Dermis blood vessel endothelial cell (primary cell): Measurements from ENCODE around the gene PCSK2. TPM values are rescaled to one million over a fixed set of nuclear protein-coding genes. Genes with fewer than 3 reads are reported as not detected.

Experiments used
- DNase-seq: peaks from one replicate; pipeline ENCODE4 v3.0.0; 2010
- total RNA-seq: library from RNA; depleted of rRNA; stranded (reverse); fragments of >200 nt; gene quantifications from 2 replicates; pipeline ENCODE4 v1.2.3, GENCODE V29; 2014

PCSK2 gene
- total RNA-seq, 1 donor from 2014 or later, result not detected

- DNase-seq, result no peak
These were observed 46.9 kb downstream of the PCSK2 start for GRCh38 chr20:17273717-17274116.

- no peak for DNase-seq
These were observed 49.3 kb downstream of the PCSK2 start for GRCh38 chr20:17276101-17276500.

- peak; percentile 15 for DNase-seq
These were observed 54.6 kb downstream of the PCSK2 start for GRCh38 chr20:17281478-17281877.

- DNase-seq, result no peak
These were observed 55.7 kb downstream of the PCSK2 start for GRCh38 chr20:17282501-17282900.

- DNase-seq, result no peak
These were observed 60.7 kb downstream of the PCSK2 start for GRCh38 chr20:17287503-17287902.

GRCh38 chr20:17287998-17288397, 61.2 kb downstream of the PCSK2 start:
- no peak for DNase-seq

GRCh38 chr20:17295151-17295726, 68.4 kb downstream of the PCSK2 start:
- DNase-seq, result no peak

- DNase-seq, result no peak
These were observed 69.2 kb downstream of the PCSK2 start for GRCh38 chr20:17295991-17296390.

- no peak for DNase-seq
These were observed 71.3 kb downstream of the PCSK2 start for GRCh38 chr20:17298171-17298570.

- no peak for DNase-seq
These were observed 71.9 kb downstream of the PCSK2 start for GRCh38 chr20:17298751-17299150.

- DNase-seq, result no peak
These were observed 73.3 kb downstream of the PCSK2 start for GRCh38 chr20:17300113-17300512.

GRCh38 chr20:17304774-17305173, 77.9 kb downstream of the PCSK2 start:
- DNase-seq, result no peak

- DNase-seq, result no peak
These were observed 79.6 kb downstream of the PCSK2 start for GRCh38 chr20:17306427-17306826.

- DNase-seq, result no peak
These were observed 87.4 kb downstream of the PCSK2 start for GRCh38 chr20:17314264-17314663.

- DNase-seq, result no peak
These were observed 88.8 kb downstream of the PCSK2 start for GRCh38 chr20:17315407-17316231.

- DNase-seq, result no peak
These were observed 89.6 kb downstream of the PCSK2 start for GRCh38 chr20:17316316-17317038.

GRCh38 chr20:17317341-17317740, 90.5 kb downstream of the PCSK2 start:
- DNase-seq, result no peak

- DNase-seq, result no peak
These were observed 93.6 kb downstream of the PCSK2 start for GRCh38 chr20:17320456-17320855.

- no peak for DNase-seq
These were observed 99.3 kb downstream of the PCSK2 start for GRCh38 chr20:17326096-17326495.

- no peak for DNase-seq
These were observed 100.6 kb downstream of the PCSK2 start for GRCh38 chr20:17327185-17328148.

GRCh38 chr20:17334932-17335331, 108.1 kb downstream of the PCSK2 start:
- DNase-seq, result no peak

GRCh38 chr20:17339000-17339399, 112.2 kb downstream of the PCSK2 start:
- no peak for DNase-seq

GRCh38 chr20:17343091-17343490, 116.3 kb downstream of the PCSK2 start:
- DNase-seq, result no peak
